ENCODE results near the gene DYNC1I2.

DYNC1I2 gene

GRCh38 chr2:171728989-171729951, 42.0 kb downstream of the DYNC1I2 start:
- TF ChIP-seq CTCF (IDR thresholded peaks at IDR 0.05; ENCODE audit: low read length, missing control alignments) = no peak

GRCh38 chr2:171729952-171730317, 42.7 kb downstream of the DYNC1I2 start:
- TF ChIP-seq CTCF (IDR thresholded peaks at IDR 0.05; ENCODE audit: low read length, missing control alignments) = no peak
- DNase-seq (ENCODE audit: low read depth) = no peak
- no peak overlapping the region for H3K4me3 ChIP-seq (replicated peaks; ENCODE audit: low read depth, low read length)

More at GRCh38 chr2:171728989-171729951, 42.0 kb downstream of the DYNC1I2 start:
- no peak for DNase-seq (ENCODE audit: low read depth)
- H3K4me3 ChIP-seq (replicated peaks; ENCODE audit: low read depth, low read length) = no peak overlapping the region

- no peak for DNase-seq (ENCODE audit: low read depth)
- no peak for TF ChIP-seq CTCF (IDR thresholded peaks at IDR 0.05; ENCODE audit: low read length, missing control alignments)
- no peak overlapping the region for H3K4me3 ChIP-seq (replicated peaks; ENCODE audit: low read depth, low read length)
Measured at GRCh38 chr2:171735991-171736710, 48.9 kb downstream of the DYNC1I2 start.

GRCh38 chr2:171741189-171741588, 53.9 kb downstream of the DYNC1I2 start:
- no peak overlapping the region for H3K4me3 ChIP-seq (replicated peaks; ENCODE audit: low read depth, low read length)
- DNase-seq (ENCODE audit: low read depth) = peak; percentile 16
- TF ChIP-seq CTCF (IDR thresholded peaks at IDR 0.05; ENCODE audit: low read length, missing control alignments) = no peak

GRCh38 chr2:171742760-171743159, 55.5 kb downstream of the DYNC1I2 start:
- no peak for DNase-seq (ENCODE audit: low read depth)
- TF ChIP-seq CTCF (IDR thresholded peaks at IDR 0.05; ENCODE audit: low read length, missing control alignments) = no peak
- no peak overlapping the region for H3K4me3 ChIP-seq (replicated peaks; ENCODE audit: low read depth, low read length)

- DNase-seq (ENCODE audit: low read depth) = no peak
- no peak for TF ChIP-seq CTCF (IDR thresholded peaks at IDR 0.05; ENCODE audit: low read length, missing control alignments)
- no peak overlapping the region for H3K4me3 ChIP-seq (replicated peaks; ENCODE audit: low read depth, low read length)
Measured at GRCh38 chr2:171745141-171745540, 57.9 kb downstream of the DYNC1I2 start.
